K562 (cell line): Measurements from ENCODE around the gene PEF1. TPM values are rescaled to one million over a fixed set of nuclear protein-coding genes. Genes with fewer than 3 reads are reported as not detected.
A peak's percentile ranks its signal among the peaks of the same experiment; 100 is the strongest.

Experiments
- ARID4B ChIP-seq: sonication (generic); formaldehyde crosslinking; IDR thresholded peaks from 2 replicates; pipeline ENCODE4 v1.8.0; 2022; ENCODE audit warnings: mild to moderate bottlenecking, missing genetic modification reagents
- CHD2 ChIP-seq: IDR thresholded peaks from 2 replicates; pipeline ENCODE4 v1.6.1; 2011; ENCODE audit warnings: low read depth, low read length
- HOXB6 ChIP-seq: fragments of 250-450 bp; sonication (Bioruptor Pico); IDR thresholded peaks from 2 replicates; pipeline ENCODE4 v1.5.1; 2022; ENCODE audit warnings: mild to moderate bottlenecking, borderline replicate concordance
- MTA1 ChIP-seq: fragments of 450-650 bp; IDR thresholded peaks from 2 replicates; pipeline ENCODE4 v1.6.1; 2017; ENCODE audit warnings: borderline replicate concordance
- NFYB ChIP-seq: IDR thresholded peaks from 2 replicates; pipeline ENCODE4 v1.6.1; 2011; ENCODE audit warnings: mild to moderate bottlenecking, moderate library complexity; ENCODE audit not compliant: insufficient read length; ENCODE audit errors: extremely low read depth
- PHF20 ChIP-seq: fragments of 450-650 bp; IDR thresholded peaks from 2 replicates; pipeline ENCODE4 v1.6.1; 2018; ENCODE audit not compliant: partially characterized antibody
- PYGO2 ChIP-seq: fragments of 450-650 bp; IDR thresholded peaks from 2 replicates; pipeline ENCODE4 v1.6.1; 2016; ENCODE audit warnings: mild to moderate bottlenecking, missing genetic modification characterization, moderate library complexity, missing compliant biosample characterization
- SNIP1 ChIP-seq: fragments of 450-650 bp; IDR thresholded peaks from 2 replicates; pipeline ENCODE4 v1.7.1; 2017; ENCODE audit warnings: low read depth, mild to moderate bottlenecking
- TSHZ1 ChIP-seq: fragments of 250-450 bp; sonication (Bioruptor Pico); IDR thresholded peaks from 2 replicates; pipeline ENCODE4 v1.4.0; 2020; ENCODE audit warnings: mild to moderate bottlenecking, moderate library complexity
- U2AF2 ChIP-seq: fragments of 200-400 bp; formaldehyde crosslinking; optimal IDR thresholded peaks from 2 replicates; pipeline ENCODE3; 2017; ENCODE audit warnings: low read depth, mild to moderate bottlenecking, low read length
- ZBTB8A ChIP-seq: fragments of 450-650 bp; IDR thresholded peaks from 2 replicates; pipeline ENCODE4 v1.6.1; 2018; ENCODE audit warnings: mild to moderate bottlenecking, moderate library complexity; ENCODE audit not compliant: partially characterized antibody
- ZC3H11A ChIP-seq: IDR thresholded peaks from 2 replicates; pipeline ENCODE4 v1.6.1; 2012; ENCODE audit warnings: low read depth, low read length, improper control_type of control experiment
- ZNF175 ChIP-seq: fragments of 200-800 bp; sonication (Bioruptor generic); IDR thresholded peaks from 2 replicates; pipeline ENCODE4 v1.6.1; 2016; ENCODE audit warnings: low read depth, mild to moderate bottlenecking, missing genetic modification characterization, missing compliant biosample characterization
- ZNF408 ChIP-seq: fragments of 250-450 bp; sonication (Bioruptor Pico); IDR thresholded peaks from 2 replicates; pipeline ENCODE4 v1.4.0; 2020; ENCODE audit warnings: low read depth, mild to moderate bottlenecking, moderate library complexity
- ZNF780A ChIP-seq: fragments of 250-450 bp; sonication (Bioruptor Pico); IDR thresholded peaks from 2 replicates; pipeline ENCODE4 v1.5.0; 2021; ENCODE audit warnings: mild to moderate bottlenecking
- polyA plus RNA-seq, 8 experiments: library from polyadenylated mRNA; depleted of rRNA in 4 of 8; stranded (reverse) in 5 of 8; unstranded in 3 of 8; fragments of >200 nt; fragmentation: Nextera tagmentation in 2 of 8; fragmentation: Illumina TruSeq in 1 of 8; extraction: Ambion mirVana in 2 of 8; extraction: Trizol in 1 of 8; gene quantifications; 2 replicates each; pipeline versions ENCODE4 v1.2.1 to v1.2.3, GENCODE V29; 2011 to 2014; ENCODE audit warnings: inconsistent platforms in 1 of 8, missing spikeins in 1 of 8
- total RNA-seq, 7 experiments: library from RNA; depleted of rRNA in 6 of 7; stranded (reverse); fragments of >200 nt in 6 of 7; fragmentation: Illumina TruSeq in 2 of 7; extraction: Trizol in 2 of 7; gene quantifications; 2 replicates each; pipeline versions ENCODE4 v1.2.1 to v1.2.3, GENCODE V29; 2011 to 2021; ENCODE audit warnings: low replicate concordance in 1 of 7

PEF1 gene
- total and polyA plus RNA-seq, 9 of the 15 experiments (the other 6 are each of a cell fraction or from before 2014, with no cell fraction given) = 26.3 to 95.5 (median 61.9) TPM

GRCh38 chr1:31644560-31645273, at the start of gene PEF1 (continued):
- TF ChIP-seq TSHZ1 (CRISPR knock-in tag) (no peak), ZBTB8A (no peak), MTA1 (peak; percentile 99), HOXB6 (CRISPR knock-in tag) (no peak), ZNF780A (CRISPR knock-in tag) (no peak), ZNF175 (CRISPR knock-in tag) (peak; percentile 83), ZC3H11A (no peak), PHF20 (peak; percentile 99), ZNF408 (CRISPR knock-in tag) (no peak), ARID4B (peak; percentile 76; the same call in 1 of the 2 replicates), PYGO2 (tag) (no peak), NFYB (peak; percentile 93), SNIP1 (no peak), U2AF2 (no peak), CHD2 (peak; percentile 63)
